Measurements from ENCODE around the gene FBXL20. TPM values are rescaled to one million over a fixed set of nuclear protein-coding genes. Genes with fewer than 3 reads are reported as not detected.
A peak's percentile ranks its signal among the peaks of the same experiment; 100 is the strongest.

FBXL20 gene
- total RNA-seq, 1 experiment from 2014 or later = 20.2 TPM

GRCh38 chr17:39246274-39246673 lies 155.2 kb downstream of the FBXL20 start:
- H4K20me1 ChIP-seq (ENCODE audit: insufficient read depth) = no peaks in the 10 kb centered on the region
- TF ChIP-seq EZH2 (IDR thresholded peaks at IDR 0.05; ENCODE audit: low read depth) = no peak
- no peak; the same call in 1 of the 2 replicates for TF ChIP-seq CTCF (conservative IDR thresholded peaks at IDR 0.05)
- no peaks in the 10 kb centered on the region for H3K9me3 ChIP-seq (ENCODE audit: insufficient read depth, low read depth)
- no peaks in the 10 kb centered on the region for H3K9me2 ChIP-seq (ENCODE audit: insufficient read depth)
- no peaks in the 10 kb centered on the region for H3K79me2 ChIP-seq (ENCODE audit: low read depth)
- H3F3A ChIP-seq (ENCODE audit: insufficient read depth, low read depth) = peaks cover 16% of the 10 kb centered on the region; the same call in 1 of the 2 replicates
- ChIA-PET POLR2A (ENCODE audit: unreplicated experiment) (interaction anchor here (0.6 kb wide), 1 partner anchor 95 kb away, joined by 10 read pairs; the partner anchor contains the start of gene PLXDC1), CTCF (no interaction called here)
- peaks cover 11% of the 10 kb centered on the region for H3K4me1 ChIP-seq (replicated peaks; ENCODE audit: insufficient read depth)
- no peak for DNase-seq
- no peak overlapping the region for H3K4me2 ChIP-seq
- H3K36me3 ChIP-seq (ENCODE audit: low read depth) = no peaks in the 10 kb centered on the region
- no peaks in the 10 kb centered on the region for H3K27me3 ChIP-seq (ENCODE audit: insufficient read depth, low read depth)
- no TSS peak for BruUV-seq (replicated peaks)
- no peak overlapping the region for H2AFZ ChIP-seq
- intact Hi-C loops (cut with micrococcal nuclease; ENCODE audit: unreplicated experiment) = loop anchor here (10.0 kb wide), 1 partner anchor 571 kb away; the partner anchor contains the start of gene EPOP
- no peak overlapping the region for H3K4me3 ChIP-seq
- no peak overlapping the region for H3K27ac ChIP-seq

GRCh38 chr17:39244600-39245570 lies 156.5 kb downstream of the FBXL20 start:
- H3K4me3 ChIP-seq = no peak overlapping the region
- intact Hi-C loops (cut with micrococcal nuclease; ENCODE audit: unreplicated experiment) = loop anchor here (1.0 to 10.0 kb wide), 4 partner anchors 38 to 570 kb away; partner anchors contain the start of genes EPOP and PLXDC1
- CTCF ChIA-PET = interaction anchor here (0.5 to 1.5 kb wide), 10 partner anchors 9 to 793 kb away, joined by 3 to 11 read pairs (median 4); no protein-coding TSS in a partner anchor
- no peaks in the 10 kb centered on the region for H3K27me3 ChIP-seq (ENCODE audit: insufficient read depth, low read depth)
- no peaks in the 10 kb centered on the region for H3K36me3 ChIP-seq (ENCODE audit: low read depth)
- POLR2A ChIA-PET (ENCODE audit: unreplicated experiment) = interaction anchor here (0.6 kb wide), 1 partner anchor 92 kb away, joined by 7 read pairs; no protein-coding TSS in a partner anchor
- H3K9me2 ChIP-seq (ENCODE audit: insufficient read depth) = no peaks in the 10 kb centered on the region
- no peaks in the 10 kb centered on the region for H4K20me1 ChIP-seq (ENCODE audit: insufficient read depth)
- peaks cover 11% of the 10 kb centered on the region for H3K4me1 ChIP-seq (replicated peaks; ENCODE audit: insufficient read depth)
- no peak for TF ChIP-seq EZH2 (IDR thresholded peaks at IDR 0.05; ENCODE audit: low read depth)
- TF ChIP-seq CTCF (conservative IDR thresholded peaks at IDR 0.05) = peak; percentile 97
- peaks cover 16% of the 10 kb centered on the region; the same call in 1 of the 2 replicates for H3F3A ChIP-seq (ENCODE audit: insufficient read depth, low read depth)
- no peaks in the 10 kb centered on the region for H3K79me2 ChIP-seq (ENCODE audit: low read depth)
- no peak overlapping the region for H2AFZ ChIP-seq
- peak; percentile 73 to 85 for DNase-seq
- no peaks in the 10 kb centered on the region for H3K9me3 ChIP-seq (ENCODE audit: insufficient read depth, low read depth)
- no TSS peak for BruUV-seq (replicated peaks)
- no peak overlapping the region for H3K4me2 ChIP-seq
- H3K27ac ChIP-seq = no peak overlapping the region

DNA sequence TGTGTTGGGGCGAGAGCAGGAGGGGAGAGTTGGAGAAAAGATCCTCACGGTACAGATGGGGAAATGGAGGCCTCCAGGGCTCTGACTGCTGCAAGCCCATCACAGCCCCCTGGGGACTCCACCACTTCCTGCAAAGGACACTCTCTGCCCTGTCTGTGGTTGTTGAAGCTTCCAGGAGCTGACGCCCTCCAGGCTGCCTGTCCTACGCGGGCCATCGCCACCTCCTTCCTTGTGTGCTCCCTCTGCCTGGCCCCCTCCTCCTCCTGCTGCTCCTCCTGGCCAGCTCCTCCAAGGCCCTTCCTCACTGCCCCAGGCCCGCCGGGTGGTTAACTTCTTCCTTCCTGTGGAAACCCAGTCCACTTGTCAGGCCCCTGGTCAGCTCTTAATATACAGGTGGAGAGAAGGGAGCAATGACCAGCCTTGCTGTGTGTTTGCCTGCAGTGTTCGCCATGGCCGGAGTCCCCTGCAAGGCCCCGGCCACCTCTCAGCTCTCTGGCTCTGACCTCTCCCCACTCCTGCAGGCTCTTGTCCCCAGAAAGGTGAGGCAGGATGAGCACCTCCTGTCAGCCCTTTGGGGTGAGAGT lies 157.3 kb downstream of the FBXL20 start:
- H3F3A ChIP-seq (ENCODE audit: insufficient read depth, low read depth) = peaks cover 16% of the 10 kb centered on the region
- H3K27ac ChIP-seq = no peak overlapping the region
- H3K9me3 ChIP-seq (ENCODE audit: insufficient read depth, low read depth) = no peaks in the 10 kb centered on the region
- TF ChIP-seq CTCF (conservative IDR thresholded peaks at IDR 0.05) (no peak), EZH2 (IDR thresholded peaks at IDR 0.05; ENCODE audit: low read depth) (no peak)
- no peak for DNase-seq
- no peaks in the 10 kb centered on the region for H3K36me3 ChIP-seq (ENCODE audit: low read depth)
- H3K4me2 ChIP-seq = no peak overlapping the region
- peaks cover 11% of the 10 kb centered on the region for H3K4me1 ChIP-seq (replicated peaks; ENCODE audit: insufficient read depth)
- ChIA-PET POLR2A (ENCODE audit: unreplicated experiment) (no interaction called here), CTCF (interaction anchor here (0.5 to 1.5 kb wide), 8 partner anchors 8 to 437 kb away, joined by 3 to 10 read pairs (median 4); no protein-coding TSS in a partner anchor)
- intact Hi-C loops (cut with micrococcal nuclease; ENCODE audit: unreplicated experiment) = loop anchor here (1.0 to 10.0 kb wide), 4 partner anchors 37 to 569 kb away; partner anchors contain the start of genes EPOP and PLXDC1
- no peaks in the 10 kb centered on the region for H4K20me1 ChIP-seq (ENCODE audit: insufficient read depth)
- no peaks in the 10 kb centered on the region for H3K27me3 ChIP-seq (ENCODE audit: insufficient read depth, low read depth)
- BruUV-seq (replicated peaks) = no TSS peak
- H2AFZ ChIP-seq = no peak overlapping the region
- H3K4me3 ChIP-seq = no peak overlapping the region
- no peaks in the 10 kb centered on the region for H3K9me2 ChIP-seq (ENCODE audit: insufficient read depth)
- H3K79me2 ChIP-seq (ENCODE audit: low read depth) = no peaks in the 10 kb centered on the region
